Measurements from ENCODE around the gene TRPV3. TPM values are rescaled to one million over a fixed set of nuclear protein-coding genes. Genes with fewer than 3 reads are reported as not detected.
"Not testable (repeated sequence)": the region's sequence is repeated elsewhere in the genome, so short reads cannot be mapped to it uniquely, and the experiment has no call there.

Gene TRPV3
- total RNA-seq, 1 experiment from 2014 or later: 0.13 TPM

- no peak for DNase-seq (ENCODE audit: low spot score)
- H3K4me3 ChIP-seq (ENCODE audit: low read depth, low read length, poor library complexity, severe bottlenecking): no peak overlapping the region
- no peaks in the 10 kb centered on the region for H3K9me3 ChIP-seq (ENCODE audit: low read depth, low read length, poor library complexity, severe bottlenecking)
- H3K36me3 ChIP-seq (ENCODE audit: insufficient read depth, low read length, poor library complexity, severe bottlenecking): no peaks in the 10 kb centered on the region
- BruUV-seq (replicated peaks): no TSS peak
- ChIA-PET CTCF (no interaction called here), POLR2A (ENCODE audit: low non-redundant PET) (interaction anchor here (0.5 kb wide), 1 partner anchor 84 kb away, joined by 3 read pairs; no protein-coding TSS in a partner anchor)
- TF ChIP-seq CTCF (conservative IDR thresholded peaks at IDR 0.05; ENCODE audit: low read depth, low read length) (no peak), EZH2 (IDR thresholded peaks at IDR 0.05; ENCODE audit: borderline replicate concordance, low read depth, low read length, poor library complexity, severe bottlenecking) (no peak)
- peaks cover 13% of the 10 kb centered on the region for H3K27me3 ChIP-seq (replicated peaks; ENCODE audit: insufficient read depth, low read depth, low read length, poor library complexity)
- no peaks in the 10 kb centered on the region for H3K4me1 ChIP-seq (ENCODE audit: insufficient read depth, low read length, poor library complexity, severe bottlenecking)
- H3K27ac ChIP-seq (ENCODE audit: low read depth, low read length, poor library complexity, severe bottlenecking): no peak overlapping the region
- intact Hi-C loops (cut with micrococcal nuclease; ENCODE audit: unreplicated experiment): no loop called here
Observed at GRCh38 chr17:3472137-3472536, 85.5 kb downstream of the TRPV3 start.

GRCh38 chr17:3471599-3471998, 86.0 kb downstream of the TRPV3 start, which contains the start of gene SPATA22:
Gene SPATA22, minus strand, starts transcription at chr17:3471819. Its CDS starts 2,494 bp downstream, at chr17:3469325.
- POLR2A ChIA-PET (ENCODE audit: low non-redundant PET): no interaction called here
- intact Hi-C loops (cut with micrococcal nuclease; ENCODE audit: unreplicated experiment): no loop called here

GRCh38 chr17:3469529-3469928, 88.1 kb downstream of the TRPV3 start:
- CTCF ChIA-PET: no interaction called here

More at GRCh38 chr17:3471599-3471998, 86.0 kb downstream of the TRPV3 start, which contains the start of gene SPATA22:
- Histone ChIP-seq H3K36me3 (ENCODE audit: insufficient read depth, low read length, poor library complexity, severe bottlenecking) (no peaks in the 10 kb centered on the region), H3K9me3 (ENCODE audit: low read depth, low read length, poor library complexity, severe bottlenecking) (no peaks in the 10 kb centered on the region), H3K4me3 (ENCODE audit: low read depth, low read length, poor library complexity, severe bottlenecking) (no peak within 1 kb of the TSS), H3K27ac (ENCODE audit: low read depth, low read length, poor library complexity, severe bottlenecking) (no peak within 1 kb of the TSS), H3K27me3 (replicated peaks; ENCODE audit: insufficient read depth, low read depth, low read length, poor library complexity) (peaks cover 13% of the 10 kb centered on the region), H3K4me1 (ENCODE audit: insufficient read depth, low read length, poor library complexity, severe bottlenecking) (no peaks in the 10 kb centered on the region)
- no peak for DNase-seq (ENCODE audit: low spot score)
- BruUV-seq (replicated peaks): no TSS peak
- TF ChIP-seq EZH2 (IDR thresholded peaks at IDR 0.05; ENCODE audit: borderline replicate concordance, low read depth, low read length, poor library complexity, severe bottlenecking) (no peak), CTCF (conservative IDR thresholded peaks at IDR 0.05; ENCODE audit: low read depth, low read length) (no peak)
- CTCF ChIA-PET: no interaction called here

GRCh38 chr17:3466355-3466754, 91.3 kb downstream of the TRPV3 start:
- H3K9me3 ChIP-seq (ENCODE audit: low read depth, low read length, poor library complexity, severe bottlenecking); H3K4me1 ChIP-seq (ENCODE audit: insufficient read depth, low read length, poor library complexity, severe bottlenecking); CTCF ChIA-PET; POLR2A ChIA-PET (ENCODE audit: low non-redundant PET); H3K27ac ChIP-seq (ENCODE audit: low read depth, low read length, poor library complexity, severe bottlenecking); DNase-seq (ENCODE audit: low spot score); intact Hi-C loops (cut with micrococcal nuclease; ENCODE audit: unreplicated experiment); BruUV-seq (replicated peaks); H3K4me3 ChIP-seq (ENCODE audit: low read depth, low read length, poor library complexity, severe bottlenecking); H3K36me3 ChIP-seq (ENCODE audit: insufficient read depth, low read length, poor library complexity, severe bottlenecking): not testable (repeated sequence)
- H3K27me3 ChIP-seq (replicated peaks; ENCODE audit: insufficient read depth, low read depth, low read length, poor library complexity): peaks cover 13% of the 10 kb centered on the region

More at GRCh38 chr17:3469529-3469928, 88.1 kb downstream of the TRPV3 start:
- BruUV-seq (replicated peaks): no TSS peak
- peaks cover 13% of the 10 kb centered on the region for H3K27me3 ChIP-seq (replicated peaks; ENCODE audit: insufficient read depth, low read depth, low read length, poor library complexity)
- POLR2A ChIA-PET (ENCODE audit: low non-redundant PET): no interaction called here
- H3K27ac ChIP-seq (ENCODE audit: low read depth, low read length, poor library complexity, severe bottlenecking): no peak overlapping the region
- intact Hi-C loops (cut with micrococcal nuclease; ENCODE audit: unreplicated experiment): no loop called here
- TF ChIP-seq EZH2 (IDR thresholded peaks at IDR 0.05; ENCODE audit: borderline replicate concordance, low read depth, low read length, poor library complexity, severe bottlenecking) (no peak), CTCF (conservative IDR thresholded peaks at IDR 0.05; ENCODE audit: low read depth, low read length) (no peak)
- no peaks in the 10 kb centered on the region for H3K4me1 ChIP-seq (ENCODE audit: insufficient read depth, low read length, poor library complexity, severe bottlenecking)
- no peak overlapping the region for H3K4me3 ChIP-seq (ENCODE audit: low read depth, low read length, poor library complexity, severe bottlenecking)
- no peaks in the 10 kb centered on the region for H3K9me3 ChIP-seq (ENCODE audit: low read depth, low read length, poor library complexity, severe bottlenecking)
- H3K36me3 ChIP-seq (ENCODE audit: insufficient read depth, low read length, poor library complexity, severe bottlenecking): no peaks in the 10 kb centered on the region
- DNase-seq (ENCODE audit: low spot score): no peak
